ENCODE measurements around the gene ELOB. TPM values are rescaled to one million over a fixed set of nuclear protein-coding genes. Genes with fewer than 3 reads are reported as not detected.

The ELOB gene
- total RNA-seq, 1 donor from 2014 or later = 1,184 TPM

GRCh38 chr16:2739625-2740430 lies 37.3 kb downstream of the ELOB start:
- Histone ChIP-seq H3K36me3 (no peaks in the 10 kb centered on the region), H3K9me3 (no peaks in the 10 kb centered on the region), H3K27ac (no peak overlapping the region), H3K4me1 (no peaks in the 10 kb centered on the region), H3K27me3 (no peaks in the 10 kb centered on the region), H3K4me3 (no peak overlapping the region)
- intact Hi-C loops (cut with DNase I) = no loop called here
- TF ChIP-seq, protein P1, sequence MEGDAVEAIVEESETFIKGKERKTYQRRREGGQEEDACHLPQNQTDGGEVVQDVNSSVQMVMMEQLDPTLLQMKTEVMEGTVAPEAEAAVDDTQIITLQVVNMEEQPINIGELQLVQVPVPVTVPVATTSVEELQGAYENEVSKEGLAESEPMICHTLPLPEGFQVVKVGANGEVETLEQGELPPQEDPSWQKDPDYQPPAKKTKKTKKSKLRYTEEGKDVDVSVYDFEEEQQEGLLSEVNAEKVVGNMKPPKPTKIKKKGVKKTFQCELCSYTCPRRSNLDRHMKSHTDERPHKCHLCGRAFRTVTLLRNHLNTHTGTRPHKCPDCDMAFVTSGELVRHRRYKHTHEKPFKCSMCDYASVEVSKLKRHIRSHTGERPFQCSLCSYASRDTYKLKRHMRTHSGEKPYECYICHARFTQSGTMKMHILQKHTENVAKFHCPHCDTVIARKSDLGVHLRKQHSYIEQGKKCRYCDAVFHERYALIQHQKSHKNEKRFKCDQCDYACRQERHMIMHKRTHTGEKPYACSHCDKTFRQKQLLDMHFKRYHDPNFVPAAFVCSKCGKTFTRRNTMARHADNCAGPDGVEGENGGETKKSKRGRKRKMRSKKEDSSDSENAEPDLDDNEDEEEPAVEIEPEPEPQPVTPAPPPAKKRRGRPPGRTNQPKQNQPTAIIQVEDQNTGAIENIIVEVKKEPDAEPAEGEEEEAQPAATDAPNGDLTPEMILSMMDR (IDR thresholded peaks at IDR 0.05) = no peak
- no peak for DNase-seq (ENCODE audit: low spot score in 2 of 2)

- no peaks in the 10 kb centered on the region for H3K27me3 ChIP-seq
- intact Hi-C loops (cut with DNase I) = no loop called here
- H3K9me3 ChIP-seq = no peaks in the 10 kb centered on the region
- H3K36me3 ChIP-seq = no peaks in the 10 kb centered on the region
- H3K4me1 ChIP-seq = no peaks in the 10 kb centered on the region
- TF ChIP-seq, protein P1 (IDR thresholded peaks at IDR 0.05) = no peak
- DNase-seq (ENCODE audit: low spot score in 2 of 2) = no peak
- no peak overlapping the region for H3K4me3 ChIP-seq
- H3K27ac ChIP-seq = no peak overlapping the region
These were observed 38.5 kb downstream of the ELOB start for GRCh38 chr16:2738615-2739014.

GRCh38 chr16:2737895-2738418 lies 39.1 kb downstream of the ELOB start:
- intact Hi-C loops (cut with DNase I) = no loop called here

GRCh38 chr16:2737238-2737605 lies 39.9 kb downstream of the ELOB start:
- Histone ChIP-seq H3K4me3 (no peak overlapping the region), H3K27me3 (no peaks in the 10 kb centered on the region), H3K9me3 (no peaks in the 10 kb centered on the region), H3K27ac (no peak overlapping the region), H3K36me3 (no peaks in the 10 kb centered on the region), H3K4me1 (no peaks in the 10 kb centered on the region)
- intact Hi-C loops (cut with DNase I) = no loop called here
- no peak for DNase-seq (ENCODE audit: low spot score in 2 of 2)
- TF ChIP-seq, protein P1 (IDR thresholded peaks at IDR 0.05) = no peak

More at GRCh38 chr16:2737895-2738418, 39.1 kb downstream of the ELOB start:
- DNase-seq (ENCODE audit: low spot score in 2 of 2) = no peak
- H3K4me3 ChIP-seq = no peak overlapping the region
- H3K27ac ChIP-seq = no peak overlapping the region
- H3K36me3 ChIP-seq = no peaks in the 10 kb centered on the region
- H3K4me1 ChIP-seq = no peaks in the 10 kb centered on the region
- TF ChIP-seq, protein P1 (IDR thresholded peaks at IDR 0.05) = no peak
- H3K9me3 ChIP-seq = no peaks in the 10 kb centered on the region
- H3K27me3 ChIP-seq = no peaks in the 10 kb centered on the region

DNA sequence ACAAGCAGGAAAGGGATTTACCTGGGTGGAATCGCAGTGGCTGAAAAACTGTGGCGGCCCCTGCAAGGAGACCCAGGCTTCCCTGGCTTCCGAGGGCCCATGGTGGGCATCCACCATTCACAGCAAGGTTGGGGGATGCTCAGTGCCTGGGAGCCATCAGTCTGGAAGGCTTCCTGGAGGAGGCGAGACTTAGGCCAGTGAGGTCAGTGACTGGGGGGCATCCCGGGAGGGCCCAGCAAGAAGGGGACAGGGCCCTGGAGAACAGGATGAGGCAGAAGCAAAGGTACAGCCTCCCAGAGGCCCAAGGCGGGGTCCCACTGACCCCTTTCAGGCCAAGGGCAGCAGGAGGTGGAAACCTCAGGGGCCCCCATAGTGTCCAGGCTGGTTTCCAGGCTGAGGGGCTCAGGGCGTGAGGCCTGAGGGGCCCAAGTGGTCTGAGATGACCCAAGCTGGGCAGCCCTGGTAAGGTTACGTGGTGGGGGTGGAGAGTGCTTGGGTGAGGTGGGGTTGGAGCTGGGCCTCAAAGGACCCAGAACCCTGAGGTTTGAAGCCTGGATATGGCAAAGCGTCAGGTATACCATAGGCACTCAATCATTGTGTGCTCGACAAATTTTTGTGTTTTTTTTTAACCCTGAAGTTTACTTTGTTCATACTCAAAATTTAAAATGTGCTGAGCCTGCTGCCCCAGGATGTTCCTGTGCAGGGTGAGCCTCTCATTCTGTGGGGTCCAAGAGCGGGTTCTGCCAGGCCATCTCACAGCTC lies 40.4 kb downstream of the ELOB start:
- H3K27me3 ChIP-seq = no peaks in the 10 kb centered on the region
- no peak overlapping the region for H3K4me3 ChIP-seq
- intact Hi-C loops (cut with DNase I) = no loop called here
- no peaks in the 10 kb centered on the region for H3K36me3 ChIP-seq
- no peak overlapping the region for H3K27ac ChIP-seq
- no peaks in the 10 kb centered on the region for H3K9me3 ChIP-seq
- DNase-seq (ENCODE audit: low spot score in 2 of 2) = no peak
- TF ChIP-seq, protein P1 (IDR thresholded peaks at IDR 0.05) = no peak
- no peaks in the 10 kb centered on the region for H3K4me1 ChIP-seq
